ENCODE measurements around the gene STOML1.

- TF ChIP-seq CTCF (IDR thresholded peaks at IDR 0.05) (peak in 3 of 4 experiments; percentile 24 to 36 (median 27)), POLR2AphosphoS5 (IDR thresholded peaks at IDR 0.05) (peak; percentile 43)
Measured at GRCh38 chr15:73936181-73936580, 55.9 kb downstream of the STOML1 start.

Data from gastroesophageal sphincter (tissue), 3 donors.